RPMI7951 (cell line): ENCODE measurements around the gene ABHD4. TPM values are rescaled to one million over a fixed set of nuclear protein-coding genes. Genes with fewer than 3 reads are reported as not detected.
A peak's percentile ranks its signal among the peaks of the same experiment; 100 is the strongest.
"Not testable (repeated sequence)": the region's sequence is repeated elsewhere in the genome, so short reads cannot be mapped to it uniquely, and the experiment has no call there.

ENCODE experiments used
- DNase-seq: peaks from one replicate; pipeline ENCODE4 v3.0.0-alpha.2; 2012; ENCODE audit warnings: low read depth
- total RNA-seq: library from RNA; depleted of rRNA; stranded (reverse); fragments of >200 nt; shearing (Covaris generic); gene quantifications from 2 replicates; pipeline ENCODE4 v1.2.3, GENCODE V29; 2014

The ABHD4 gene
- total RNA-seq, 1 experiment from 2014 or later = 16.1 TPM

DNA sequence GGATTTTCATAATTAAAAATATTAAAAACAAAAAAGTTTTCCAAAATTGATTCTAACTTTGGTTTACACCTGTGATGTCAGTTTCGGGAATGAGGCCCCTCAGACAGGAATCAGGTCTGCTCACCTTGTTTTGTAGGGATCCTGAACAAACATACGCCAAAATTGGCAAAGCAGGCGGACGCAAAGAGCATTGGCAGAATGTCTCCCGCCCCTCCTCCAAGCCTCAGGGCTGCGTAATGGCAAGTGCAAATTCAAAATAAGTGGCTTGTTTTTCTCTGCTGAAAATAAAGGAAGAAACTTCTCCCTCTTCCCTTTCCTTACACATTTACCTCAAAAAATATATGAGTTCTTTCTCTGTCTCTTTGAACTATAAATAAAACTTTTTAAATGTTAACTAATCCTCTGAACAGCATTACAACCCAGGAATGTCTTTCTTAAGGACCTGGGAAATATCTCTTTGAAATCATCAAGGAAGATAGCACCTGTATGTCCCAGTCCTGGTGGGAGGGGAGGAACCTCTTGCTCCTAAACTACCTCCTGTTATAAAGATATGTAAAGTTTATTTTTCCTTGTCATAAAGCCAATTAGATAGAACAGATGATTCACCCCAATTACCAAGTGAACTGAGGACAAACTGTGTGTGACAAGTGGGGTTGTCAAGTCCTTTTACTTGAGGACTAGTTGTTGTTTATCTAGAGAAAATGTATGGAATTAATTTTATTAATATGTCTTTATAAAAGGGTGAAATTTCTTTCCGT, 29.6 kb downstream of the ABHD4 start:
- no peak for DNase-seq

DNA sequence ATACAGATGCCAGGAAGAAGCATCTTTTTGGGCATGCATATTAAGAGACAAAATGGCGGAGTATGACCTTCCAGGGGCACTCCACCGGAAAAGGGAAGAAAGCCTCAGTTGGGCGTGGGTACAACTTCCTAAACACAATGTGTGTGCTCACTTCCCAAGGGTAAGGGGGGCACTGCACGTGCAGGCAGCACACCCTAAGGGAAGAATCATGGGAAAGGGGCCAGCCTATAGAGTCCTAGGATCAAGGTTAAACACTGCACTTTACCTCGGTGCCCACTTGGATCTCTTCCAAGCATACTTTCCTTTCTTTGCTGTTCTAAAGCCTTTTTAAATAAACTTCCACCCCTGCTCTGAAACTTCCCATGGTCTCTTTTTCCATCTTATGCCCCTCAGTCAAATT, 31.3 kb downstream of the ABHD4 start:
- DNase-seq = no peak

DNA sequence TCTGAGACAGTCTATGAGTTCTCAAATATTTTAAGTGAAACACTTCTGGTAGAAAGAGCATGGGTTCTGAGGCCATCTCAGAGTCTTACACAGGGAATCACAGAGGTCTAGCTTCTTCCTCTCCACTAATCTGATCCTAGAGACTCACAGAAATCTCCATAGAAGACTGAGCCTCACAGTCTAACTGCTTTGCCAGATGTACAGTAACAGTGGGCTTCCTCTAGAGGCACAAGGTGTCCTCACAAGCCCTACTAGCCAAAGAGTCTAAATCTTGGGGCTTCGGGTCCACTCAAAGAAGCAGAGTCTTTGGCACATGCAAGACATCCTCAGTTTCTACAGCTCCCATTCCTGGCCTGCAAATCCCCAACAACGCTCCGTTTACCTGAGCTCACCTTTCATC, 32.0 kb downstream of the ABHD4 start:
- peak; percentile 7 for DNase-seq

DNA sequence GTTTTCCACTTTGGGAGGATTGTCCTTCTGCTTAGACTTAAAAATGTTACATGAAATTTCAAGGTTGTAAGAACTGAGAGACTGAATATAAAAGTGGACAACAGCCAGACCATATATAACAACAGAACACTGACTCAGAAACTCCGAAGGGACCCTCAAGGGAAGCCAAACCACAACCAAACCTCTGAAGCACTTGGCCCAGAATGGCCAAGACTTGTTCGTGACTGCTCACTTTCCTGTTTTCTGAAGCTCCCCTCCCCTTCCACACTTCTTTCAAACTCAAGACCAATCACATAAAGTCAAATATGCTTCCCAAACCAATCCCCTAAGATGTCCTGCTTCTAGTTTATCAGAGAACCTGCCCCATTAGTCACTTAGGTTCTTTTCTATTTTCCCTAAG, 32.4 kb downstream of the ABHD4 start:
- peak; percentile 83 for DNase-seq

DNA sequence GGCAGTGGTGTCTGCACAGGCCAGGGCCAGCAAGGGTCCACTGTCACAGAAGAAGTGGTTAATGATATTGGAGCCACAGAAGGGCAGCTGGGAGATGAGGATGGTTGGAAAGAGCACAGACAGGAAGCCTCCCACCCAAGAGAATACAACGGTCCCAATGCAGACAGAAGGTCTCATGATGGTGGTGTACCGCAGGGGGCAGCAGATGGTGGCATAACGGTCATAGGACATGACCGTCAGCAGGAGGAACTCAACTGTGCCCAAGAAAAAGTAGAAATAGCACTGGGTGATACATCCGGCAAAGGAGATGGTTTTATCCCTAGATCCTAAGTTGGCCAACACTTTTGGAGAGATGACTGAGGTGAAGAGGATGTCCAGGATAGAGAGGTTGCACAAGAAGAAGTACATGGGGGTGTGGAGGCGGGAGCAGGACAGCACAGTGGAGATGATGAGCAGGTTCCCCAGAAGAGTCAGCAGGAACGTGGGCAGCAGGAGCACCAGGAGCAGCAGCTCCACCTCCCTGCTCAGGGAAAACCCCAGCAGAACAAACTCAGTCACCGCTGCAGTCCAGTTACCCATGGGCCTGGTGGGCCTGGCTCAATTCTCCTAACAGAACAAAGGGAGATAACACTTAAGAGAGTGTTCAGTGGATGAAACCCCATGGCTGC, 36.3 kb downstream of the ABHD4 start:
- no peak for DNase-seq

DNA sequence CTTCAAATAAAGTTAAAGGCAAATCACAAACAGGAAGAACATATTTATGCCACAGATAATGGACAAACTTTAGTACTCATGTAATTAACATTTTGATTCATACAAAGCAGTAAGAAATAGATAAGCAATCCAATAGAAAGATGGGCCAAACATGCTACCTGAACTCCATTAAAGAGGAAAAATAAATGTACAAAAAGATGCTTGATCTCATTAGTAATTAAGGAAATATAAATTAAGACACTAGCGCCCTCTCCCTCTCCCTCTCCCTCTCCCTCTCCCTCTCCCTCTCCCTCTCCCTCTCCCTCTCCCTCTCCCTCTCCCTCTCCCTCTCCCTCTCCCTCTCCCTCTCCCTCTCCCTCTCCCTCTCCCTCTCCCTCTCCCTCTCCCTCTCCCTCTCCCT, 37.9 kb downstream of the ABHD4 start:
- not testable (repeated sequence) for DNase-seq

DNA sequence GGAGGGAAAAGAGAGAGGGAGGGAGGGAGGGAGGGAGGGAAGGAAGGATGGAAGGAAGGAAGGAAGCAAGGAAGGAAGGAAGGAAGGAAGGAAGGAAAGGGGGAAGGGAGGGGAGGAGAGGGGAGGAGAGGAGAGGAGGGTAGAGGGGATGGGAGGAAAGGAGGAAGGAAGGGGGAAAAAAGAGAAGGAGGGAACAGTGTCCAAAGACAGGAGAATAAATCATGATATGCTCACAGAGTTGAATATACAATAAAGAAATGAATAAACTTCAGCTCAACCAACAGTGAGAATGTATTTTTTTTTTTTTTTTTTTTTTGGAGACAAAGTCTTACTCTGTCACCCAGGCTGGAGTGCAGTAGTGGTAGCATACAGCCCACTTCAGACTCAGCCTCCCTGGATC, 42.1 kb downstream of the ABHD4 start:
- DNase-seq = no peak

DNA sequence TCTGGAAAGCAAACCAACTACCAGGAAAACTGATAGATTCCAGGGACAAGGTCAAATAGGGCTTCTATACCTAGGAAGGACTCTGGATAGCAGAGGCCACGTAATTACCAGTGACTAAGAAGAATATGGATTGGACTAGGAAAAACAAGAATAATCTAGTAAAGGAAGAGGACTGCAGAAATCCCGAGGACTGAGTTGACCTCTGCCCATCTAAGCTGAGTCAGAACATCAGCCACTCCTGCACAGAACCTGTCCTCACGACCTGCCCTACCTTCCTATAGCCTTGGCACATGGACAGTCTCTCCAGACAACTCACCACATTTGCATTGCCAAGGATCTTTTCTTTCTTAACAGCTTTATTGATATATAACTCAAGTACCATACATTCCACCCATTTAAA, 43.7 kb downstream of the ABHD4 start:
- DNase-seq = no peak

DNA sequence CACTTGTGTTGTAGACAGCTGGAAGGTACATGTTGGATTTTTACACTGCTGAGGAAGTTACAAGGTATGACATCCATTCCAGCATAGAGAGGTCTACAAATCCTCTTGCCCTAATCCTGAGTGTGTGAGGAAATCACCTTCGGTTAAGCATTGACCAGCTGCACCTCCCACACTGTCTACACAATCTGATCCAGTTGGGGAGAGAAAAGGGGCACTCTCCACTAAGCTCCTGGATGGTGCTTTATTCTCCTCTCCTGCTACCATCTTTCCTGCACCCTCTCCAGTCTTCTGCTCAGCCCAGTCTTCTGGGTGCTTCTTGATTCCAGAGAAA, 46.2 kb downstream of the ABHD4 start, which contains the start of gene OR6J1:
OR6J1 (minus strand) TSS at position 48 of the 331 bp plus-strand sequence. CDS start 9,541 bp downstream, outside the sequence.
- no peak for DNase-seq

DNA sequence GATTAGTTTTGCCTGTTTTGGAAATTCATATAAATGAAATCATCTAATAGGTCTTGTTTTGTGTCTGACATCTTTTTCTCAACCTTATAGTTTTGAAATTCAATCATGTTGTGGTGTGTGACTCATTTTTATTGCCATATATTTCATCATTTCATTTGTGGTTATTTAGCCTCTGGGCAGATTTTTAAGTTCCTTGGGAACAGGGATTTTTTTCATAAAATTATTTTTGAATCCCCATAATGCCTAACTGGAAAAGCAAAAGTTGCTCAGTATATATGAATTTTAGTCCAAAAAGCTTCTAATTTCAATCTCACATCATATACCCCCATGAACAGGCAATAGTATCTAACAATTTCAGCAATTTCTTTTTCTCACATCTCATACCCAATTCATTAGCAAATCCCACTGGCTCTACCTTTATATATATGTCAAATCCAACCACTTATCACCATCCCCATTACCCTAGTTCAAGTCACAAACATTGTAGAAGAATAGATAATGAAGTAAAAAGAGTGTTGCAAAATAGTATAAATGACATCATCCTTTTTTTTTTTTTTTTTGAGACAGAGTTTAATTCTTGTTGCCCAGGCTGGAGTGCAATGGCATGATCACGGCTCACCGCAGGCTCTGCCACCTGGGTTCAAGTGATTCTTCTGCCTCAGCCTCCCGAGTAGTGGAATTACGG, 48.6 kb downstream of the ABHD4 start:
- peak; percentile 54 for DNase-seq

DNA sequence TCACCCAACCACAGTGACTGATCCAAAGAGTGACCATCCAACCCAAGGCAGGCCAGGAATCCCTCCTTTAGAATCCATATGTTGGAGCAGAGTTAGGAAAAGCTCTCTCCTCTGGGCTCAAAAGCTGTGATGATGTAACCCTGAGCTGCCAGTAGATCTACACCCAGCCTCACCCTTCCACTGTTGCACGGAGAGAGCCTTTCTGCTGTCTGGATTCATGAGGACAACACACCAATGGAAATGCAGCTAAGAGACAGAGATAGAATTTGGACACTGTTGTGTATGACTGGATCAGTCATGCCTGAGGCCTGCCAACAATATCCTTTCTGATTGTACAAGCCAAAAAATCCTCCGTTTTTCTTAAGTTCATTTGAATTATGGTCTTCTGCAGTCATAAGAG, 50.4 kb downstream of the ABHD4 start:
- DNase-seq = no peak

DNA sequence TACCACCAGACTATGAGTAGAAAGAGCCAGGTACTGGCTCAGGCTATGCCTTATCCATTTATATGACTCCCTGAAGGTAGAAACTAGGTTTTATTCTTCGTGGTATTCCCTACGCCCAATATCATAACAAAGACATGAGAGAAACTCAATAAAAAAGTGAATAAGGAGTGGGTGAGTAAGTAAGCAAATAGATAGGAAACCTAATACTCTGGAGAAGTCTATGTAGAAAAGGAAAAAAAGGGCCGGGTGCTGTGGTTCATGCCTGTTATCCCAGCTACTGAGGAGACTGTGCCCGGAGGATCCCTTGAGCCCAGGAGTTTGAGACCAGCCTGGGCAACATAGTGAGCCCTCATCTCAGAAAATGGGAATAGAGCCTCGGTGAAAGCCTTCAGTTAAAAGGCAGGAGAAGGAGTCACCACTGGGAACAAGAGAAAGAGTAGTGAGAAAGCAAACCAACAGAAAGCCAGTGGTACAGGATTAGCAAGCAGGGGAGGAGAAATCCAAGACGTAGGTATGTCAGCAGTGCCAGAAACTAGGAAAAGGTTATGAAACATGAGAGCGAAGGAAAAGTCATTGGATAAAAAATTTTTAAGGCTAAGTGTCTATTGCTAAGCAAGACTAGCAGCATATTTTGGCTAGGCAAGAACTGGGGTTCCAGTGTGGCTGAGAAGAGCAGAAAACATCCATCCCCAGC, 52.1 kb downstream of the ABHD4 start:
- DNase-seq = no peak

DNA sequence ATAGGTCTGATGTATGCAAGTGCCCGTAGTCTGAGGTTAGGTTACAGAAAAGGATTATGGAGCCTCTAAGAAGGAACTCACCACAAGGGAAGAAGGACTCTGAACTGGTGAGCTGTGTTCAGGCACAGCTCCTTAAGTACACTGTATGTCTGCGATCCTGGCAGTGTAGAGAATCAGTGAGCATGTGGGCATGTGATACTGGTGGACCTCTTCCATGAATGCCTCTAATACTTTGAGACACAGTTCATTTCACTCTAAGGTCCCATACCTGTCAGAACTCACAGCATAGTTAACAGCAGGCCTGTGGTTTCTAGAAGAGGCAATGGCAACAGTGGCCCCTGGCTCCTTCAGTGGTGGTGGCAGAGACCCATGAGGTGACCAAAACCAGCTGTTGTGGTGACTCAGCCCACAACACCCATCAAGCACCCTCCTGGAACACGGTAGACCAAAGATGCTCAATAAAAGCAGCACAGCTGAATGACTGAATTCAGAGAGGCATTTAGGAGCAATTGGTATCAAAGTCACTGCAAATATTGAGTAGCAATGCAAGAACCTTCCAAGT, 52.9 kb downstream of the ABHD4 start:
- DNase-seq = peak; percentile 80

DNA sequence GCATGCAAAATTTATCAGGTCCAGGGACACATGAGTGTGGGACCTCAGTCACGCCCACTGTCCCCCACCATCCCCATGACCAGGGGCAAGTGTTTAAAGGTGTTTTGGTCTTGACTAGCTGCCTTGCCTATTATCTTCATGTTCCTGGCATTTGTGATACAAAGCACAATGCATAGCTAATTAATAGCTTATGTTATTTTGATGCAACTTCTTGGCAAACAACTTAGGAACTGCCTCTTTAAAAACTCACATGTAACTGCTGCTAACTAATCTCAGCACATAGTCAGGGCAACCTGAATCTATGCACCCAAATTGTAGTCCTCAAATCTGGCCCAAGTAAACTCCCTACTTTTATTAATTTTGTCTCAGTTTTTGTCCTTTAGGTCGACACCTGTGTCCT, 53.5 kb downstream of the ABHD4 start:
- no peak for DNase-seq

DNA sequence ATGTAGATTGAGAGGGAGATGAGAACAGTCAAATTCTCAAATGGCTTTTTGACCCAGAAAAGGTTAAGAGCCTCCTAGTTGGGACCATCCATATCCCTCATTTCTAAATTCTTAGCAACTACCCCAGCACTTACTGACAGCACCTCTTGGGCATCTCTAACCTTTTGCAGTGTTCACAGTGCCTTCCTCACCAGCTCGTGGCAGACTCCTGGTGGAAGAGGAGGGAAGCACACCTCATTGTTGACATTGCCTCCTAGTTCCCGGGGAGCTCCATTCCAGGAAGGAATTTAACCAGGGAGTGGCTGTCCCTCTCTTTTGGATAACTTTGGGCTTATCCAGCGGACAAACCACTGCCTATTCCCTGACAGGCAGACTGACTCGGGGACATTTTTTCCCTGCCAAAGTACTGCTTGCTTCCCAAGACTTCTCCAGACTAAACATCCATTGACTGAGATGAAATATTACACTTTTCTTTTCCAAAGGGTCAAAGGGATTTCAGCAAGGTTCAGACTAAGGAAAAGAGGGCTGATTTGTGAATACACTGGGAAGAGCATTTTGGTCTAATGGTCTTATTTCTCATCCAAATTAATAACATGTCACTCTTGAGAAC, 55.0 kb downstream of the ABHD4 start:
- DNase-seq = peak; percentile 78

DNA sequence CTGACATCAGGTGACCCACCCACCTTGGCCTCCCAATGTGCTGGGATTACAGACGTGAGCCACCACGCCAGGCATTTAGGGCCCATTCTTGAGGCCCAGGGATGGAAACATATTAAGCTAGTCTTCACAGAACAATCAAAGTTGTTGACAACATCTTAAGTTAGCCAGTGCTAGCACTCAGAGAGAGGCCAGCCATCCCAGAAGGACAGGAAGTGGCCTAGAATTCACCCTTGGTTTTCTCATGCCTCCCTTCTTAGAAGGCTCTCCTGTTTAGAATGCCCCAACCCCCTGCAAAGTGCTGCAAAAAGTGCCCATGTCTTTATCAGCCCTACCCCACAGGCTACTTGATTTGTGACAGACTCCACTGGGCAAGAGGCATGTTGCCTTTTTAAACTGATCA, 58.1 kb downstream of the ABHD4 start:
- DNase-seq = no peak

DNA sequence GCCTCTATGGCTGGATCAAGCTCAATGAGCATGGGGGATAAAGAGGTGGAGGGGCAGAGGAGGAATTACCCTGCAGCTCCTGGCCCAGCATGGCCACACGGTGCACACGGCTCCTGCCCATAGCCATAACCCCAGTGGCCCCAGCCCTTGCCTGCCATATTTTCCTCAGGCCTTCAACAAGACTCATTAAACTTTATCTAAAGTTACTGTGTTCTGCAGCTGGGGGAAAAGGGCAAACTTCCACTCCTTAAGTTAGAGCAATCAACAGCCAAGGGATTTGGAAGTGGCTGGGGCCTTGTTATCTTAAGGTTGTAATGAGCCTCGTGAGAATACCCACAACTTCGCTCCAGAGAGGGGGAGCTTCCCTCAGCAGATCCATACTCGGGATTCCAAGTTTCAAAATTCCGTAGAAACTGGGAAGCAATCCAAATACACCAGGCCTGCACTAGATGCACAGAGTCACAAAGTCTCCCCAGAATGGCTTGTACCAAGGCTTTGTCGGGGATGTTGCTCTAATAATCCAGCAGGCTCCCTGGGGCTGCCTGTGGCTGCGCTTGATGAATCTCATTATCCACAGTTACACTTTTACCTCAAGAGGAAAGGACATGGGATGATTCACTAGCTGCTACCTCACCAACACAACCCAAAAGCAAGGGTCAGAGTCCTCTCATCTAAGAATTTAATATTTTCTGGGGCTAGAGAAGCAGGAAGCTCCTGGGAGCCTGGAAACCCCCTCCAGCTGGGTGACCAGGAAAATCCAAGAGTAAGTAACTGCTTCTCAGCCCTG, 59.0 kb downstream of the ABHD4 start:
- peak; percentile 70 for DNase-seq

DNA sequence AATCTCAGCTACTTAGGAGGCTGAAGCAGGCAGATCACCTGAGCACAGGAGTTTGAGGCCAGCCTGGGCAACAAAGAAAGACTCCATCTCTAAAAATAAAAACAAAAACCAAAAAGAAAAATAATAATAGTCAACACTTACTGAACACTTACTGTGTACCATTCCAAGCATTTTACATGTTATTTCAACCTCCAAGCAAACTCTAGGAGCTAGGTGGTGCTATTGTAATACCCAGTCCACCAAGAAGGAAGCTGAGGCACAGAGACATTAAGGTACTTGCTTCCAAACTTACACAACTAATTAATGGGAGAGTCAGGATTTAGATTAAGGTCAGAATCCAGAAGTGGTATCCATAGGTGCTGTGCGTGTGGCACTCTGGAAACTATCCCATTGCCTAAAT, 59.8 kb downstream of the ABHD4 start:
- peak; percentile 73 for DNase-seq

DNA sequence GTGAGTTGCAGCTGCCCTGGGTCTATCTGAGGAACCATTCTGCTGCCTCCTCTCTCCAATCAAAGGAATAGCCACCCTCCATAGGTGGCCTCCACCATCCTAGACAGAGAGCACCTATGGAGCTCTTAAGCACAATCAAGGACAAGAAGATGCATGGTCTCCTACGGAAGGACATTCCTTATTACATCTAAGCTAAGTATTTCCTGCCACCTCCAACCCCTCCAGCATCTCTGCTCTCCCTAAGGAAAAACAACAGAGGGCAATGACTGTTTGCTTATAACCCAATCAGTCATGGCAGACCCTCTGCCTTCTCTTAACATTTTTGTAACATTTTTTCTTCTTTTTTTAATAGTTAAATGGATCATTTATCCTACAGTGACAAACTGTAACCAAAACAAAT, 60.8 kb downstream of the ABHD4 start:
- DNase-seq = peak; percentile 14

DNA sequence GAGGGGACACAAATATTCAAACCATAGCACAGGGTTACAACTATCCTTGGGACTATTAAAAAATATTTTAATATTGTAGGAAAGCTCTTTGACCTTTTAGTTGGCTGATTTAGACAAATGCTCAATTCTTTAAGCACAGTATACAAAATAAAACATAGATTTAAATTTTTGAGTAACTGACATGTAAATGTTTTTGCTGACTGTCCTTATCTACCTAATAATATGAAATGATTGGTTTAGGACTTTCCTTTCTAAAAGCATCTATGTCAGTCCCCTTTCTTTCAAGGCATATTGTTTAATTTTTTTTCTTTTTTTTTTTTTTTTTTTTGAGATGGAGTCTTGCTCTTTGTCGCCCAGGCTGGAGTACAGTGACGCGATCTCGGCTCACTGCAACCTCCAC, 62.6 kb downstream of the ABHD4 start:
- no peak for DNase-seq
